A673 (cell line): ENCODE results near the gene RXRB. TPM values are rescaled to one million over a fixed set of nuclear protein-coding genes. Genes with fewer than 3 reads are reported as not detected.
A peak's percentile ranks its signal among the peaks of the same experiment; 100 is the strongest.

Source experiments
- BruUV-seq: library from RNA; stranded (reverse); fragments of 400-500 nt; replicated peaks from 2 replicates; lab custom pipeline; 2021; lab: Mats Ljungman, UMichigan
- CTCF ChIA-PET: fragments of 300-600 bp; sonication (Branson Sonifier 250); formaldehyde crosslinking; loops from one replicate; lab custom pipeline; 2022; ENCODE audit warnings: antibody characterized with exemption; lab: Charles Lee
- POLR2A ChIA-PET: fragments of 300-600 bp; sonication (Branson Sonifier 250); formaldehyde crosslinking; loops from one replicate; lab custom pipeline; 2022; ENCODE audit warnings: antibody characterized with exemption; ENCODE audit not compliant: low non-redundant PET; lab: Charles Lee
- DNase-seq: peaks from one replicate; pipeline ENCODE4 v3.0.0-alpha.2; 2015; ENCODE audit warnings: low spot score
- H3K27ac ChIP-seq: fragments of 200-600 bp; sonication (generic); 2 replicates; pipeline ENCODE4 v1.5.1; 2016; ENCODE audit warnings: mixed run types, low read depth, mild to moderate bottlenecking, mixed read lengths, antibody characterized with exemption, low read length; ENCODE audit not compliant: poor library complexity, severe bottlenecking
- H3K27me3 ChIP-seq: fragments of 200-600 bp; sonication (generic); replicated peaks from 2 replicates; pipeline ENCODE4 v1.6.1; 2017; ENCODE audit warnings: mixed run types, low read depth, mild to moderate bottlenecking, mixed read lengths, antibody characterized with exemption, low read length; ENCODE audit not compliant: insufficient read depth, poor library complexity
- H3K36me3 ChIP-seq: fragments of 200-600 bp; sonication (generic); 2 replicates; pipeline ENCODE4 v1.6.1; 2016; ENCODE audit warnings: mixed run types, mild to moderate bottlenecking, mixed read lengths, antibody characterized with exemption, low read length; ENCODE audit not compliant: insufficient read depth, poor library complexity, severe bottlenecking
- H3K4me1 ChIP-seq: fragments of 200-600 bp; sonication (generic); 2 replicates; pipeline ENCODE4 v1.6.1; 2017; ENCODE audit warnings: mixed run types, mild to moderate bottlenecking, mixed read lengths, antibody characterized with exemption, low read length; ENCODE audit not compliant: insufficient read depth, poor library complexity, severe bottlenecking
- H3K4me3 ChIP-seq: fragments of 200-600 bp; sonication (generic); 2 replicates; pipeline ENCODE4 v1.5.1; 2016; ENCODE audit warnings: low read depth, mixed run types, mild to moderate bottlenecking, mixed read lengths, low read length; ENCODE audit not compliant: poor library complexity, severe bottlenecking
- H3K9me3 ChIP-seq: fragments of 200-600 bp; sonication (generic); 2 replicates; pipeline ENCODE4 v1.6.1; 2016; ENCODE audit warnings: mixed run types, low read depth, mild to moderate bottlenecking, mixed read lengths, antibody characterized with exemption, low read length; ENCODE audit not compliant: poor library complexity, severe bottlenecking
- EZH2 ChIP-seq: fragments of 200-600 bp; sonication (generic); IDR thresholded peaks from 2 replicates; pipeline ENCODE4 v1.6.1; 2017; ENCODE audit warnings: borderline replicate concordance, low read depth, mild to moderate bottlenecking, mixed read lengths, antibody characterized with exemption, low read length; ENCODE audit not compliant: poor library complexity, severe bottlenecking
- intact Hi-C: fragments of 100-400 bp; cut with micrococcal nuclease; formaldehyde crosslinking; loops from one replicate; pipeline ENCODE4 v1.10.0; 2022; ENCODE audit not compliant: unreplicated experiment
- total RNA-seq: library from RNA; stranded (reverse); gene quantifications from 2 replicates; pipeline ENCODE4 v1.2.3, GENCODE V29; 2021
- TF ChIP-seq, protein P1 (sequence below): fragments of 300-800, 200-600 bp; sonication (generic); conservative IDR thresholded peaks from 2 replicates; pipeline ENCODE4 v1.5.1; 2017; ENCODE audit warnings: low read depth, mild to moderate bottlenecking, antibody characterized with exemption, low read length, moderate library complexity, mixed read lengths

Gene RXRB
- total RNA-seq, 1 experiment from 2014 or later = 43.6 TPM

GRCh38 chr6:33206864-33207551 is 6.5 kb upstream of the RXRB start:
- H3K9me3 ChIP-seq = no peaks in the 10 kb centered on the region
- H3K4me3 ChIP-seq = peak overlapping the region; percentile 96
- peak overlapping the region; percentile 98 for H3K27ac ChIP-seq
- no TSS peak for BruUV-seq
- ChIA-PET CTCF (no interaction called here), POLR2A (no interaction called here)
- no peaks in the 10 kb centered on the region for H3K27me3 ChIP-seq
- intact Hi-C loops = loop anchor here (10.0 kb wide), 1 partner anchor 188 kb away; the partner anchor contains the start of gene KIFC1
- no peak for DNase-seq
- H3K36me3 ChIP-seq = peaks cover 32% of the 10 kb centered on the region
- H3K4me1 ChIP-seq = peaks cover 36% of the 10 kb centered on the region
- TF ChIP-seq, protein P1, sequence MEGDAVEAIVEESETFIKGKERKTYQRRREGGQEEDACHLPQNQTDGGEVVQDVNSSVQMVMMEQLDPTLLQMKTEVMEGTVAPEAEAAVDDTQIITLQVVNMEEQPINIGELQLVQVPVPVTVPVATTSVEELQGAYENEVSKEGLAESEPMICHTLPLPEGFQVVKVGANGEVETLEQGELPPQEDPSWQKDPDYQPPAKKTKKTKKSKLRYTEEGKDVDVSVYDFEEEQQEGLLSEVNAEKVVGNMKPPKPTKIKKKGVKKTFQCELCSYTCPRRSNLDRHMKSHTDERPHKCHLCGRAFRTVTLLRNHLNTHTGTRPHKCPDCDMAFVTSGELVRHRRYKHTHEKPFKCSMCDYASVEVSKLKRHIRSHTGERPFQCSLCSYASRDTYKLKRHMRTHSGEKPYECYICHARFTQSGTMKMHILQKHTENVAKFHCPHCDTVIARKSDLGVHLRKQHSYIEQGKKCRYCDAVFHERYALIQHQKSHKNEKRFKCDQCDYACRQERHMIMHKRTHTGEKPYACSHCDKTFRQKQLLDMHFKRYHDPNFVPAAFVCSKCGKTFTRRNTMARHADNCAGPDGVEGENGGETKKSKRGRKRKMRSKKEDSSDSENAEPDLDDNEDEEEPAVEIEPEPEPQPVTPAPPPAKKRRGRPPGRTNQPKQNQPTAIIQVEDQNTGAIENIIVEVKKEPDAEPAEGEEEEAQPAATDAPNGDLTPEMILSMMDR = no peak
- TF ChIP-seq EZH2 = no peak

DNA sequence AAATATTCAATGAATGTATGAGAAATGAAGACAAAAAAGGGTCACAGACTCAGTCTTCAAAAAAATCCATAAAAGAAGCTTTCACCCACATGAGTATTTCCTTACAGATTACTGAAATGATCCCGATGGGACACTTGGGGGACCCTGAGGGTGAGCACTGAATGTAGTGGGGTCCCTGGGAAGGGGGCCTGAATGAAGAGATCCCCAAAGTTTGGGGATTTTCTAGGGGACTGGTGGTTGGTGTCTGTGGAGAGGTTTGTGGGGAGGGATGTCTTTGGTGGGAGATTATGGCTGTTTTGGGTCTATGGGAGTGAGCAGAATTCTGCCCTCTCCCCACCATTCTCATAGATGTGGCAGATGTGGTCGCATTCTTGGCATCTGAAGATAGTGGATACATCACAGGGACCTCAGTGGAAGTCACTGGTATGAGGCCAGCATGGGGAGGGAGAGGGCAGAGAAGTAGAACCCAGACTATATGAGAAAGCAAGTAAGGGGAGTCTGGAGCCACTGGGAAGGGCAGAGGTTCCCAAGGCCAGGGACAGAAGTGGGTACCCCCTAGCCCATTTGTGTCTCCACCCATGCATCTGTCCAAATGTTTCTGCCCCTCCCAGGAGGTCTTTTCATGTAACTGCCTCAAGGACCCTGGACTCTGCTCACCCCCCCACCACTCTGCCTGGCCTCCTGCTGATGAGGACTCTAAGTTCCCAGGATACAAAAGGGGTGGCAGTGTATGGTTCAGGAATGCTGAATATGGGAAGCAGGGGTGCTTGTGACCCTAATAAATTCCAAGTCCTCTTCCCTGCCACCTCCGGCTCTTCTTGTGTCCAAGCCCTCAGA is 5.8 kb upstream of the RXRB start:
- no peak for DNase-seq
- intact Hi-C loops = loop anchor here (10.0 kb wide), 1 partner anchor 189 kb away; the partner anchor contains the start of gene KIFC1
- ChIA-PET CTCF (no interaction called here), POLR2A (no interaction called here)
- Histone ChIP-seq H3K4me3 (no peak overlapping the region), H3K27ac (peak overlapping the region; percentile 98), H3K4me1 (peaks cover 43% of the 10 kb centered on the region), H3K27me3 (no peaks in the 10 kb centered on the region), H3K9me3 (no peaks in the 10 kb centered on the region), H3K36me3 (peaks cover 35% of the 10 kb centered on the region)
- BruUV-seq = no TSS peak
- TF ChIP-seq, protein P1 = no peak
- no peak for TF ChIP-seq EZH2

- BruUV-seq = no TSS peak
- POLR2A ChIA-PET = no interaction called here
- no peaks in the 10 kb centered on the region for H3K9me3 ChIP-seq
Observed at GRCh38 chr6:33205191-33206026, 4.9 kb upstream of the RXRB start.

More at GRCh38 chr6:33205191-33206026, 4.9 kb upstream of the RXRB start:
- intact Hi-C loops = loop anchor here (10.0 kb wide), 1 partner anchor 189 kb away; the partner anchor contains the start of gene KIFC1
- CTCF ChIA-PET = interaction anchor here (0.6 kb wide), 1 partner anchor 112 kb away, joined by 3 read pairs; the partner anchor contains the start of gene ZBTB22
- peak overlapping the region; percentile 95 for H3K27ac ChIP-seq
- H3K36me3 ChIP-seq = peaks cover 35% of the 10 kb centered on the region
- DNase-seq = no peak
- H3K27me3 ChIP-seq = no peaks in the 10 kb centered on the region
- H3K4me3 ChIP-seq = peak overlapping the region; percentile 93
- TF ChIP-seq EZH2 = no peak
- TF ChIP-seq, protein P1 = 0 out of 2 replicates have a peak, but pooled peaks have one; percentile 16
- H3K4me1 ChIP-seq = peaks cover 44% of the 10 kb centered on the region
